K562 (cell line): ENCODE data around the gene C2CD2. TPM values are rescaled to one million over a fixed set of nuclear protein-coding genes. Genes with fewer than 3 reads are reported as not detected.

Experiments used
- ATAC-seq: fragments of 200-7000 bp; cut with Tn5 transposase; 3 replicates; pipeline ENCODE4 v1.9.1; 2020; ENCODE audit warnings: moderate library complexity
- BruUV-seq: library from RNA; stranded (reverse); fragments of 400-500 nt; replicated peaks from 2 replicates; lab custom pipeline; 2021; lab: Mats Ljungman, UMichigan
- CTCF ChIA-PET: fragments of 300-600 bp; formaldehyde crosslinking; extraction: SDS; loops from one replicate; lab custom pipeline; 2021; ENCODE audit warnings: low intra/inter-chr PET ratio; lab: Yijun Ruan, JAX
- POLR2A ChIA-PET: fragments of 300-600, 350-650 bp; sonication (Branson Sonifier 250); formaldehyde crosslinking; extraction: SDS; loops from one replicate; lab custom pipeline; 2021; ENCODE audit warnings: antibody characterized with exemption, inconsistent platforms; lab: Yijun Ruan, JAX
- DNase-seq, 4 experiments: peaks; one replicate each; pipeline versions ENCODE4 v3.0.0 to v3.0.0-alpha.2; 2011 to 2018; ENCODE audit warnings: low spot score in 3 of 4, mixed read lengths in 3 of 4; ENCODE audit errors: extremely low read depth in 1 of 4
- FAIRE-seq: peaks from 2 replicates; lab custom pipeline; 2011; peaks lifted over from hg19 to GRCh38; lab: Jason Lieb, UNC
- H2AFZ ChIP-seq: 2 replicates; pipeline ENCODE4 v1.6.0; 2011; ENCODE audit warnings: low read depth, low read length, control low read depth, inconsistent platforms
- H3K27ac ChIP-seq: fragments of 200-600 bp; 3 replicates; pipeline ENCODE4 v1.8.0; 2011; ENCODE audit warnings: low read depth, mild to moderate bottlenecking, control low read depth, inconsistent platforms, low read length, moderate library complexity, mixed read lengths; ENCODE audit errors: extremely low read depth
- H3K27me3 ChIP-seq, 2 experiments: fragments of 300-600 bp in 1 of 2; 2 replicates in 1 of 2; 3 replicates in 1 of 2; pipeline versions ENCODE4 v1.6.0 to v1.8.0; 2011; ENCODE audit warnings: inconsistent platforms in 2 of 2, low read length in 2 of 2, mild to moderate bottlenecking in 1 of 2, mixed read lengths in 1 of 2, moderate library complexity in 1 of 2; ENCODE audit not compliant: control insufficient read depth in 2 of 2, insufficient read depth in 2 of 2
- H3K36me3 ChIP-seq: fragments of 300-600 bp; 3 replicates; pipeline ENCODE4 v1.8.0; 2011; ENCODE audit warnings: mild to moderate bottlenecking, low read length, inconsistent platforms; ENCODE audit not compliant: control insufficient read depth, insufficient read depth
- H3K4me1 ChIP-seq, 2 experiments: fragments of 200-600 bp in 1 of 2; replicated peaks in 1 of 2; 2 replicates in 1 of 2; 3 replicates in 1 of 2; pipeline versions ENCODE4 v1.5.1 to v1.8.0; 2011; ENCODE audit warnings: inconsistent platforms in 2 of 2, low read length in 2 of 2, mild to moderate bottlenecking in 1 of 2, mixed read lengths in 1 of 2, moderate library complexity in 1 of 2; ENCODE audit not compliant: control insufficient read depth in 2 of 2, insufficient read depth in 2 of 2
- H3K4me2 ChIP-seq: 2 replicates; pipeline ENCODE4 v1.6.1; 2011; ENCODE audit warnings: low read length, control low read depth, inconsistent platforms, mixed read lengths; ENCODE audit not compliant: insufficient read depth
- H3K4me3 ChIP-seq: fragments of 200-600 bp; sonication (generic), shearing (Covaris generic); 2 replicates; pipeline ENCODE4 v1.5.1; 2016; ENCODE audit warnings: control low read depth, inconsistent platforms
- H3K79me2 ChIP-seq: fragments of 200-600 bp; 3 replicates; pipeline ENCODE4 v1.8.0; 2011; ENCODE audit warnings: low read length, inconsistent platforms; ENCODE audit not compliant: control insufficient read depth, insufficient read depth
- H3K9ac ChIP-seq, 2 experiments: 2 replicates each; pipeline versions ENCODE4 v1.6.0 to v1.6.1; 2011; ENCODE audit warnings: low read depth in 2 of 2, low read length in 2 of 2, control low read depth in 1 of 2, inconsistent platforms in 1 of 2, mild to moderate bottlenecking in 1 of 2, mixed read lengths in 1 of 2; ENCODE audit not compliant: insufficient read depth in 1 of 2
- H3K9me1 ChIP-seq: one replicate; pipeline ENCODE4 v1.6.0; 2011; ENCODE audit warnings: inconsistent platforms, mild to moderate bottlenecking, low read length, moderate library complexity; ENCODE audit not compliant: control insufficient read depth, insufficient read depth
- H3K9me3 ChIP-seq: replicated peaks from 2 replicates; pipeline ENCODE4 v1.5.1; 2011; ENCODE audit warnings: low read depth, low read length, inconsistent platforms; ENCODE audit not compliant: control insufficient read depth, insufficient read depth
- H4K20me1 ChIP-seq: replicated peaks from 2 replicates; pipeline ENCODE4 v1.6.1; 2011; ENCODE audit warnings: low read length, inconsistent platforms, mixed read lengths; ENCODE audit not compliant: control insufficient read depth, insufficient read depth
- CLOCK ChIP-seq: fragments of 250-450 bp; sonication (Bioruptor Pico); IDR thresholded peaks from 2 replicates; pipeline ENCODE4 v1.4.0; 2020; ENCODE audit warnings: mild to moderate bottlenecking, moderate library complexity, borderline replicate concordance
- HNRNPUL1 ChIP-seq: fragments of 200-400 bp; formaldehyde crosslinking; IDR thresholded peaks from 2 replicates; pipeline ENCODE4 v1.6.1; 2017; ENCODE audit warnings: low read length
- NR2F6 ChIP-seq: fragments of 450-650 bp; formaldehyde crosslinking; IDR thresholded peaks from 2 replicates; pipeline ENCODE4 v1.4.0; 2020; ENCODE audit warnings: mild to moderate bottlenecking
- OTX1 ChIP-seq: fragments of 450-650 bp; formaldehyde crosslinking; IDR thresholded peaks from 2 replicates; pipeline ENCODE4 v1.4.0; 2022; ENCODE audit warnings: mild to moderate bottlenecking
- POLR2H ChIP-seq: IDR thresholded peaks from 2 replicates; pipeline ENCODE4 v1.6.1; 2016; ENCODE audit warnings: missing genetic modification characterization, low read depth, mild to moderate bottlenecking, control low read depth, missing compliant biosample characterization, moderate library complexity
- STAT5A ChIP-seq: IDR thresholded peaks from 2 replicates; pipeline ENCODE4 v1.6.1; 2012; ENCODE audit warnings: low read length, inconsistent platforms, borderline replicate concordance
- WGBS: fragments of 100-300 bp; shearing (Covaris generic); methylation state at CpG from one replicate; pipeline ENCODE4 v1.1.6; 2016; ENCODE audit warnings: low coverage, mixed read lengths; ENCODE audit not compliant: insufficient coverage; ENCODE audit errors: missing lambda C conversion rate; 5-methylcytosine and 5-hydroxymethylcytosine counted together
- in situ Hi-C: fragments of 300-500 bp; cut with MboI; formaldehyde crosslinking; loops from 4 replicates; pipeline ENCODE4 v1.15.0; 2018; ENCODE audit warnings: inconsistent platforms, mixed read lengths
- intact Hi-C: fragments of 100-400 bp; cut with micrococcal nuclease; formaldehyde crosslinking; loops from 2 replicates; pipeline ENCODE4 v1.14.2; 2022
- polyA plus RNA-seq, 8 experiments: library from polyadenylated mRNA; depleted of rRNA in 4 of 8; stranded (reverse) in 5 of 8; unstranded in 3 of 8; fragments of >200 nt; fragmentation: Nextera tagmentation in 2 of 8; fragmentation: Illumina TruSeq in 1 of 8; extraction: Ambion mirVana in 2 of 8; extraction: Trizol in 1 of 8; gene quantifications; 2 replicates each; pipeline versions ENCODE4 v1.2.1 to v1.2.3, GENCODE V29; 2011 to 2014; ENCODE audit warnings: inconsistent platforms in 1 of 8, missing spikeins in 1 of 8
- total RNA-seq, 7 experiments: library from RNA; depleted of rRNA in 6 of 7; stranded (reverse); fragments of >200 nt in 6 of 7; fragmentation: Illumina TruSeq in 2 of 7; extraction: Trizol in 2 of 7; gene quantifications; 2 replicates each; pipeline versions ENCODE4 v1.2.1 to v1.2.3, GENCODE V29; 2011 to 2021; ENCODE audit warnings: low replicate concordance in 1 of 7

The C2CD2 gene
- total and polyA plus RNA-seq, 9 of the 15 experiments (the other 6 are each of a cell fraction or from before 2014, with no cell fraction given): 1.3 to 21.6 (median 12.1) TPM

GRCh38 chr21:41901099-41901498 lies 52.7 kb downstream of the C2CD2 start:
- BruUV-seq: no TSS peak

More at GRCh38 chr21:41901099-41901498, 52.7 kb downstream of the C2CD2 start:
- H3K27me3 ChIP-seq: no peaks in the 10 kb centered on the region
- H3K4me1 ChIP-seq: peaks cover 12 to 19% of the 10 kb centered on the region in 2 experiments
- TF ChIP-seq POLR2H (tag) (no peak), CLOCK (CRISPR knock-in tag) (no peak), OTX1 (CRISPR knock-in tag) (no peak), STAT5A (no peak), NR2F6 (no peak), HNRNPUL1 (no peak)
- TF ChIP-seq, all 486 proteins: peak for 0
- H3K4me2 ChIP-seq: no peak overlapping the region
- intact Hi-C loops (no loop called here), in situ Hi-C loops (no loop called here)
- H3K9ac ChIP-seq: no peak overlapping the region
- ATAC-seq (no peak), FAIRE-seq (no peak), DNase-seq (no peak)
- H3K4me3 ChIP-seq: no peak overlapping the region
- ChIA-PET CTCF (no interaction called here), POLR2A (interaction anchor here (1.3 kb wide), 1 partner anchor 21 kb away, joined by 4 read pairs; the partner anchor contains the start of gene PRDM15)
- H3K9me1 ChIP-seq: no peaks in the 10 kb centered on the region
- no peaks in the 10 kb centered on the region for H3K79me2 ChIP-seq
- H2AFZ ChIP-seq: no peak overlapping the region
- no peak overlapping the region for H3K27ac ChIP-seq
- H3K9me3 ChIP-seq: no peaks in the 10 kb centered on the region
- WGBS: 80% methylated on average over 12 of the region's 12 CpGs
- H4K20me1 ChIP-seq: 0 out of 2 replicates have a peak, but pooled peaks cover 2% of the 10 kb centered on the region
- H3K36me3 ChIP-seq: peaks cover 37% of the 10 kb centered on the region
